ACHN (cell line): ENCODE data around the gene CR2.
"Not testable (repeated sequence)": the region's sequence is repeated elsewhere in the genome, so short reads cannot be mapped to it uniquely, and the experiment has no call there.

ENCODE experiments used
- DNase-seq: peaks from one replicate; pipeline ENCODE4 v3.0.0-alpha.2; 2015
- in situ Hi-C: cut with HindIII; loops from 2 replicates; pipeline ENCODE4 v1.10.0; 2017; ENCODE audit warnings: low sequenced_read_pairs, low pct_ligation_motif_present, low pct_unique_long_range_greater_than_20kb

CR2 gene

GRCh38 chr1:207436746-207437145 lies 17.4 kb upstream of the CR2 start:
- in situ Hi-C loops, DNase-seq: not testable (repeated sequence)

- DNase-seq, result no peak
- in situ Hi-C loops, result no loop called here
Observed at GRCh38 chr1:207440626-207441025, 13.5 kb upstream of the CR2 start.

- in situ Hi-C loops, result no loop called here
- no peak for DNase-seq
Observed at GRCh38 chr1:207444514-207445217, 9.5 kb upstream of the CR2 start.

- no peak for DNase-seq
- in situ Hi-C loops, result no loop called here
Observed at GRCh38 chr1:207453710-207454045, 450 bp upstream of the CR2 start.

- in situ Hi-C loops, result no loop called here
- no peak for DNase-seq
Observed at GRCh38 chr1:207455183-207455754, 1.1 kb downstream of the CR2 start.

- in situ Hi-C loops, result no loop called here
- no peak for DNase-seq
Observed at GRCh38 chr1:207458414-207458813, 4.3 kb downstream of the CR2 start.

- in situ Hi-C loops, result no loop called here
- no peak for DNase-seq
Observed at GRCh38 chr1:207459008-207459407, 4.9 kb downstream of the CR2 start.

- in situ Hi-C loops, result no loop called here
- no peak for DNase-seq
Observed at GRCh38 chr1:207461649-207462048, 7.5 kb downstream of the CR2 start.

- no peak for DNase-seq
- in situ Hi-C loops, result no loop called here
Observed at GRCh38 chr1:207462535-207462934, 8.4 kb downstream of the CR2 start.

GRCh38 chr1:207463021-207463420 lies 8.9 kb downstream of the CR2 start:
- no peak for DNase-seq
- in situ Hi-C loops, result no loop called here

GRCh38 chr1:207463571-207463970 lies 9.4 kb downstream of the CR2 start:
- DNase-seq, result no peak
- in situ Hi-C loops, result no loop called here

- DNase-seq, result no peak
- in situ Hi-C loops, result no loop called here
Observed at GRCh38 chr1:207470927-207471326, 16.8 kb downstream of the CR2 start.

- in situ Hi-C loops, result no loop called here
- no peak for DNase-seq
Observed at GRCh38 chr1:207474210-207474609, 20.1 kb downstream of the CR2 start.

- in situ Hi-C loops, result no loop called here
- DNase-seq, result no peak
Observed at GRCh38 chr1:207486198-207486597, 32.1 kb downstream of the CR2 start.

- in situ Hi-C loops, result no loop called here
- DNase-seq, result no peak
Observed at GRCh38 chr1:207487636-207488035, 33.5 kb downstream of the CR2 start.

GRCh38 chr1:207493212-207493611 lies 39.1 kb downstream of the CR2 start:
- in situ Hi-C loops, result no loop called here

GRCh38 chr1:207494171-207494570 lies 40.0 kb downstream of the CR2 start:
- in situ Hi-C loops, result no loop called here

More at GRCh38 chr1:207493212-207493611, 39.1 kb downstream of the CR2 start:
- no peak for DNase-seq

GRCh38 chr1:207495281-207495680 lies 41.2 kb downstream of the CR2 start:
- DNase-seq, in situ Hi-C loops: not testable (repeated sequence)

More at GRCh38 chr1:207494171-207494570, 40.0 kb downstream of the CR2 start:
- DNase-seq, result no peak

- in situ Hi-C loops, result no loop called here
- DNase-seq, result no peak
Observed at GRCh38 chr1:207495801-207496792, 42.0 kb downstream of the CR2 start, which contains the start of gene CR1. Gene CR1, plus strand, starts transcription at chr1:207496157. Its CDS starts 111 bp downstream, at chr1:207496268.
